H7 (cell line): ENCODE results near the gene ATP2B3. TPM values are rescaled to one million over a fixed set of nuclear protein-coding genes. Genes with fewer than 3 reads are reported as not detected.

ENCODE experiments used
- DNase-seq: peaks from one replicate; pipeline ENCODE4 v3.0.0; 2012
- H3K27me3 ChIP-seq: 2 replicates; pipeline ENCODE4 v1.6.0; 2011; ENCODE audit warnings: mild to moderate bottlenecking, low read length; ENCODE audit not compliant: control insufficient read depth, insufficient read depth
- H3K36me3 ChIP-seq: replicated peaks from 2 replicates; pipeline ENCODE4 v1.5.1; 2011; ENCODE audit warnings: low read length; ENCODE audit not compliant: control insufficient read depth, insufficient read depth
- H3K4me3 ChIP-seq: 2 replicates; pipeline ENCODE4 v1.5.1; 2011; ENCODE audit warnings: low read depth, mild to moderate bottlenecking, control low read depth, low read length, moderate library complexity; ENCODE audit not compliant: insufficient read depth
- total RNA-seq: library from RNA; depleted of rRNA; stranded (reverse); fragments of >200 nt; shearing (Covaris generic); gene quantifications from 2 replicates; pipeline ENCODE4 v1.2.3, GENCODE V29; 2014; rRNA removed

Gene ATP2B3
- total RNA-seq = not detected in 2 replicates

DNA sequence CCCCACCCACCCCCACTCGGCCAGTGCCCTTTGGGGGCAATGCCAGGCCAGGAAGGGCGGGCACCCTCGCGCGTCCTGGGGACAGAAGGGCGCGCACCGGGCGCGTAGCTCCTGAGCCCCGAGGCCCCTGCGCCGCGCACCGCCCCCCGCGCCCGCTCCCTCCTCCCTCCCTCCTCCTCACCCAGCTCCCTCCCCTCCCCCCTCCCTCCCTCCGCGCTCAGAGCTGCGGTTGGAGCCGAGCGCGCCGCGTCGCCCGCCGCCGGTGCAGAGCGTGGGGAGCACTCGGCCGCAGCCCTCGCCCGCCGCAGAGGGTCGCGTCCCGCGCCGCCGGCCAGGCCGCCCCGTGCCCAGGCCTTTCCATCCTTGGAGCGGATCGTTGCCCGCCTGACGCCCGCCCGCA is at the start of gene ATP2B3:
Gene ATP2B3, plus strand, starts transcription at position 220 of the 400 bp plus-strand sequence. CDS start 18,606 bp downstream, outside the sequence.
- H3K36me3 ChIP-seq = no peaks in the 10 kb centered on the region
- peaks cover 28% of the 10 kb centered on the region for H3K27me3 ChIP-seq
- peak within 1 kb of the TSS; percentile 25; the same call in 1 of the 2 replicates for H3K4me3 ChIP-seq
- DNase-seq = peak; percentile 88

DNA sequence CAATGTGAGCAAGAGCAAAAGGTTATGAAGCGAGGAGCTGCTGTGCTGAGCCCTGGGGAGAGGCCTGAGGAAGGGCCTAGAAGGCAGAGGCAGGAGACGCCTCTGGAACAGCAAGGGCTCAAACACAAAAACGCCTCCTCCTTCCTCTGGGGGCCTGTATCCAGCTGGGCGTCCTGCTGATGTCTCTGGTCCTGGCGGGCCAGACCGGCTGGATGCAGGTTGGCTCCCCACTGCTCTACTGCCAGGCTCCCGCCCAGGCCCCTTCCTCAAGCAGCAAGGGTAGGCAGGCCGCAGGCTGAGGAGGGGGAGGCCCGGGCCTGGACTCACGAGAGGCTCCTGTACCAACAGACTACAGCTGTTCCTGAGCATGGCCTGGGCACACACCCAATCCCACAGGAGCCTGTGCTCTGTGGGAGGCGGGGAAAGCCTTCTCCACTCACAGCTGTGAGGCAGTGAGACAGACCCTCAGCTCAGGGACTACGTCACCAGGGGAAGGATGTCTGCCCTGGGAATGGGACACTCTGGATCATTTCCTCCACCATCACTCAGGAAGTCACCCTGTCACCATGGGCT is 49.3 kb upstream of the ATP2B3 start:
- Histone ChIP-seq H3K36me3 (no peaks in the 10 kb centered on the region; the same call in 1 of the 2 replicates), H3K4me3 (no peak overlapping the region), H3K27me3 (no peaks in the 10 kb centered on the region)
- no peak for DNase-seq

DNA sequence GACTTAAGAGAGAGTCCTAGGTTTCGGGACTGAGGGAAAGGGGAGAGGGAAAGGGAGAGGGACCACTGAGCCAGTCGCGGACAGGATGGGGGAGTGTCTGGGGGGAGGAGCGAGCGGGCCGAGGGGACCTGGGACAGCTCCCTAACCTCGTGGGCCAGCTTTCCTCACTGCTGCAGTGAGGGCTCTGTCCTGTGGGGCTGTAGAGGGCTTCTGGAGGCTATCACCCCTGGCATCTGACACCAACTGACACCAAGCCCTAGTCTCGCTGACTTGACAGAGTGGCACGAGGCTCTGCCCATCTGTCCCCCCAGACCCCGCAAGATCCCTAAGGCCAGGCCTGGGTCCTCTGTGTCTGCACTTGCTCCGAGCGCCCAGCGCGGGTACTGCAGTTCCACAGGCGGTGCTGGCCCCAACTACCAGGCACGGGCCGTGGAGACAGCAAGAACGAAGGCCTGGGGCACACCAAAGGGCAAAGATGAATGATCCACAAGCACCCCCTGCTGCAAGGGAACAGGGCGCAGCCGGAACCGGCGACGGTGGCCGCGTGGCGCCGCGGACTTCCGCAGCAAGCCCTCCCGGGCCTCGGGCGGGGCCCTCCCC is 47.5 kb upstream of the ATP2B3 start:
- Histone ChIP-seq H3K27me3 (peaks cover 7% of the 10 kb centered on the region), H3K36me3 (no peaks in the 10 kb centered on the region; the same call in 1 of the 2 replicates), H3K4me3 (peak overlapping the region; percentile 77)
- peak; percentile 82 for DNase-seq

DNA sequence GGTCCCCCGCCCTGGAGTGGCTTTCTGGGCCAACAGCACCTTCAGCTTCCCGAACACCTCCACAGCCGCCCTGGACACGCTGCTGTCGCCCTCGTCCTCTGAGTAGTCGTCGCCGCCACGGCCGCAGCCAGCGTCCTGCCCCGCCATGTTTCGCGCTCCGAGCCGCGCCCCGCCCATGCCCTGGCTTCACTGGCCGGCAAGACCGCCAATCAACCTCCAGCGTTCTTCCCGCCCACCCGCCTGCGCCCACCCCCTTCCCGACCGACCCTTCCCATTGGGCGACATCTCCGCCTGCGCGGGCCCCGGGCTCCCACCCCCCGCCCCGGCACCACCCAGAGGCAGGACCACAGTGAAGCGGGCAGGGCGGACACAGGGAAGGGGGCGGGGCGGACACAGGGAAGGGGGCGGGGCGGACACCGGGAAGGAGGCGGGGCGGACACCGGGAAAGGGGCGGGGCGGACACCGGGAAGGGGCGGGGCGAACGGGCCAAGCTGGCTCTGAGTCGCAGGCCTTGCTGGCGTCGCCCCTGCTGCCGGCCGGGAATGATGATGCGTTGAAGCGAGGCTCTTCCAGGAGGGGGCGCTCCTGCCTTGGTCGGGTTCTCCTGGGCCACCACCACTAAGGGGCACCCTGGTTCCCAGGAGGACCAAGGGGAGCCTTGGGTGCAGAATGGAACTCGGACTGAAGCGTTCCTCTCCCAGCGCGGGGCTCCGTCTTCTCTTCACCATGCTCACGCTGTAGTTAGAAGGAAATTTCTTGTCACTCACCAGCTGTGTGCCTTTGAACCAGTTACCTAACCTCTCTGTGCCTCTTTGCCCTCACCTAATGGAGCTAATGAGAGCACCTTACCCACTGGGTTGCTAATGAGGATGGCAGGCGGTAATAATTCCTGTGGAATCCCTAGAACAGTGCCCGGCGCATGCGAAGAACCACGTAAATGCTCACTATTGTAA is 46.8 kb upstream of the ATP2B3 start, which contains the start of gene HAUS7:
Gene HAUS7, minus strand, starts transcription at position 166 of the 953 bp plus-strand sequence. Its CDS starts 19 bp downstream, at position 147.
- peak within 1 kb of the TSS; percentile 77 for H3K4me3 ChIP-seq
- peak; percentile 99 for DNase-seq
- no peaks in the 10 kb centered on the region; the same call in 1 of the 2 replicates for H3K36me3 ChIP-seq
- H3K27me3 ChIP-seq = peaks cover 13% of the 10 kb centered on the region

DNA sequence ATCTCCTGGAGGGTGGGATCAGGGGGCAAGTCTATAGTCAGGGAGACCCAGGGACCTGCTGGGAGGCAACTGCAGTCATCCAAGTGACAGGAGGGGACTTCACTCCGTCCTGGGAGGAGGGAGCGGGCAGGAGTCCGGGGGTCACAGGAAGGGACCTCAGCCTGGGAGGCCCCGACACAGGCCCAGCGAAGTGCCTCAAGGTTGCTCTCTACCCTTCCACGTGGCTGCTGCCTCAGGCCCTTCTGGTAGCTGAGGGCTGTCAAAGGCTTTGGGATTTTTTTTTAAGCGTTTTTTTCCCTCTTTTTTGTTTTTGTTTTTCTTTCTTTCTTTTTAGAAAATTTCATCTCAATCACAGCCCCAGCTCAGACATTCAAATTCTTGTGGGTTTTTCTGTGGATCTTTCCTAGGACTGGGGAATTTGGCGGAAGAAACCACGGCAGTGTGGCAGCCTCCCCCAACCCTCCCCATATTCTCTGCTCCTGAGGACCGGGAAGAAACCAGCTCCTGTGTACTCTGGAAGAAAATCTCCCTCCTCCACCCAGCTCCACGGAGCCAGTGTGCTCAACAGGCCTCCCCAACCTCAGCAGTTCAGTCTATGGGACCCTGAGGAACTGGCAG is 45.7 kb upstream of the ATP2B3 start:
- DNase-seq = no peak

DNA sequence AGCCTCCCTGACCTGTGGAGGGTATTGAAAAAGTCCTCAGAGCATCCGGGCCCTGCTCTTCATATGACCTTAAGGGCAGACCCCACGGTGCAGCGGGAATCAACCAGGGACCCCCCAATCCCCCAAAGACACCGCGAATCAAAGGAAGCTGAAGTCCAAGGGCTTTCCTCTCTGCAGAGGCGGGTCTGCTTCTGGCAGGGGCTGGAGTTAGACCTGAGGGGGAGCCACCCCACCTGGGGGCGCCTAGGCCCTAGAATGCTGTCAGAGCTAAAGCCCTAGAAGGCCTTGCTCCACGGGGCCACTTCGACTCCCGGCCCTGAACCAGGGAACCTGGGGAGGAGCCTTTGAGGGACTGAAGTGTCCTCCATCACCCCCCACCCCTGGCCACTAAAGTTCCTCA is 44.3 kb upstream of the ATP2B3 start:
- Histone ChIP-seq H3K27me3 (peaks cover 19% of the 10 kb centered on the region), H3K4me3 (no peak overlapping the region), H3K36me3 (no peaks in the 10 kb centered on the region)
- DNase-seq = no peak

More for the DNA sequence above, 45.7 kb upstream of the ATP2B3 start:
- no peaks in the 10 kb centered on the region; the same call in 1 of the 2 replicates for H3K36me3 ChIP-seq
- no peak overlapping the region for H3K4me3 ChIP-seq
- peaks cover 19% of the 10 kb centered on the region for H3K27me3 ChIP-seq

DNA sequence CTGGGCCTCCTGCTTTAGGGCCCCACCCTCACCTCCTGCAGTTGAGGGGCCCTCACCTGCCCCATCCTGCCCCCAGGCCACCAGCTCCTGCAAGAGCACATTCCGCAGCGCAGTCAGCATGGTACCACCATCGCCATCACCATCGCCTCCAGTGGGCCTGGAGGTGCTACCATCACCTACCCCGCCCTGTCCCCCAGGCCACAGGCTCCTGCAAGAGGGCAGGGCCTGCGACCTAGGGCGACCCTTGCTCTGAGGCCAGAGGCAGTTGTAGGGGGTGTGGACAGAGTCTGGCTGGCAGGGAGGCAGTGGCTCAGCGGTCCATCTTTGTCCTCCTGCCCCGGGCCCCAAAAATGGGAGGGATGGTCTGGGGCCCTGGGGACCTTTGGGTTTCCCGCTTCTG is 43.2 kb upstream of the ATP2B3 start:
- H3K27me3 ChIP-seq = peaks cover 19% of the 10 kb centered on the region
- no peaks in the 10 kb centered on the region for H3K36me3 ChIP-seq
- DNase-seq = no peak
- H3K4me3 ChIP-seq = no peak overlapping the region

DNA sequence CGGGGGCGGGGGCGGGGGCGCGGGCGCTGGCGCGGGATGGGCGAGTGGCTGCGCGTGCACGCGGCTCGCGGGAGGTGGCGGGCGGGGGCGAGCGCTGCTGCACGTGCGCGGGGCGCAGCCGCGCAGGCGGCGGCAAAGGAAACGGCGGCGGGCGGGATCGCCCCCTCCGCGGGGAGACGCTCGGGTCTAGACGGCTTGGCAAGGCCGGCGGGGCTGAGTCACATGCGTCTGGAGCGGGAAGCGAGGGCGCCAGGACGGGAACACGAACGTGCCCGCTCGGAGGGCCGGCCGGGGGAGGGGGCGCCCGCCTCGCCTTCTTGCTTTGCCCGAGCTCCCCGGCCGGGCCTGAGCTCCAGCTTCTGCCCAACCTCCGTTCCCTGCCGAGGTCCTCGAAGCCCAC is 42.7 kb upstream of the ATP2B3 start:
- H3K27me3 ChIP-seq = peaks cover 19% of the 10 kb centered on the region
- DNase-seq = peak; percentile 90
- no peaks in the 10 kb centered on the region for H3K36me3 ChIP-seq
- peak overlapping the region; percentile 3; the same call in 1 of the 2 replicates for H3K4me3 ChIP-seq

DNA sequence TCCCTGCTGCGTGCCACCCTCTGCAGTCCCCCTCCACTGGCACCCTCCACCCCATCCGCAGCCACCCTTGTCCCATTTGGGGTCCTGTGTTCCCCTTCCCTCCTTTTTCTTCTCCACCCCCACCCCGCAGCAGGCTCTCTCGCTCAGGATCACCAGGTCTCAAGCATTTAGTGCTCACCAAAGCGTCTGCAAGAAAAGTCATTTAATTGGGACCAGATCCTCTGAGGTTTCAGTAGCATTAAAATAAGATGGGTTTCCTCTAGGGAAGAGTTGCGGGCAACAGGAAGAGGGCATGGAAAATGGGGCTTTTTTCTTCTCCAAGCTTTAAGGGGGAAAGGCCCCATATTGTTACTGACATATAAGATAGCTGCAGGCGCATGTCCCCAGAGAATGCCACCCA is 42.2 kb upstream of the ATP2B3 start:
- Histone ChIP-seq H3K36me3 (no peaks in the 10 kb centered on the region), H3K27me3 (peaks cover 19% of the 10 kb centered on the region), H3K4me3 (no peak overlapping the region)
- no peak for DNase-seq

DNA sequence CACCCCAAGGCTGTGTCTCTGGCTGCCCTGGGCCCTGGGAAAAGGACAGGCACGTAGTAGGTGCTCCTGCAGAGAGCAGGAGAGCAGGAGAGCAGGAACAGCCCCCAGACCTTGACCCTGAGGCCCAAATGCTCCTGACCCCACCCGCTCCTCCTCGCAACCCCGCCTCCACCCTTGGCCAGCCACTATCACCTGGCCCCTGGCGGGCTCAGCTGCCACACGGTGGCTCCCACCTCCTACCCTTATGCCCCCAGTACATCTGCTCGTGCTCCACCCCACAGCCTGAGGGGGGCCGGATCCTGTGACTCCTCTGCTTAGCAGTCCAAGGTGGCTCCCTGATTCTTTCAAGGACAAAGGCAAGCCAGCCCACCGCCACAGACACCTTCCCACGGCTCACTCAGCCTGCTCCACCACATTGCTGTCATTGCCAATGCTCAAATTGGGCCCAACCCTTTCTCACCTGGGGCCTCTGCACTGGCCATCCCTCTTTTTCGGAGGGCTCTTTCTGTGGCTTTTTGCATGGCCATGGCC is 41.6 kb upstream of the ATP2B3 start:
- no peak overlapping the region for H3K4me3 ChIP-seq
- peaks cover 19% of the 10 kb centered on the region for H3K27me3 ChIP-seq
- no peaks in the 10 kb centered on the region for H3K36me3 ChIP-seq
- DNase-seq = no peak

DNA sequence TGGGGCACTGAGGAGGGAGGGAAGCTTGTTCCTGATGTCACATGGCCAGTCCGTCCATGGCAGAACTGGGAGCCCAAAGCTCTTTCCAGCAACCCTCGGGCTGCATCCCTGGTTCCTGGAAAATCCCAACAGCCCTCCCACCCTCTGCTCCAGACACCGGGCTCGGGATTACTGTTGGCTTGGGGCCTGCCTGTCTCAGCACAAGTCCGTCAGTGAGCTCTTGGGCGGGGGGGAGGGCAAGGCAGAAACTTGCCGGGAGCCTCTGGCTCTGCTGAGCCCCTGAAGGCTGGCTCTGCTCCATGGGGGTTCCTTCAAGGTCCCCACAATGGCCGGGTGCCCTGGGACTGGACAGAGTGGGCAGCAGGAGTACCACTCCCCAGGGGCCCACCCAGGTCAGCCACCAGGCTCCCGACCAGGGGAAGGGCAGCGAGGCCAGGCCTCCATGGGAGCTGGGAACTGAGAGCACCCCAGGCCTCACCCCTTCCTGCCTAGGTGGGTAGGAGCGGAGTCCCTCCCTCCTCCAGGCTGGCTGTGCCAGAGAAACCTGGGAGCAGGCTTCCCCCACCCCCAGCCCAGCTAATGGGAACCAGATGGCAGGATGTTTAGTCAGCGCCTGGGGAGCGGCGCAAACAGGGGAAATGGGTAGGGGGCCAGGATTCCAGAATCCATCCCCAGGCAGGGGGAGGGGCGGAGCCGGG is 40.6 kb upstream of the ATP2B3 start:
- Histone ChIP-seq H3K27me3 (peaks cover 19% of the 10 kb centered on the region), H3K4me3 (no peak overlapping the region), H3K36me3 (no peaks in the 10 kb centered on the region)
- DNase-seq = peak; percentile 78

DNA sequence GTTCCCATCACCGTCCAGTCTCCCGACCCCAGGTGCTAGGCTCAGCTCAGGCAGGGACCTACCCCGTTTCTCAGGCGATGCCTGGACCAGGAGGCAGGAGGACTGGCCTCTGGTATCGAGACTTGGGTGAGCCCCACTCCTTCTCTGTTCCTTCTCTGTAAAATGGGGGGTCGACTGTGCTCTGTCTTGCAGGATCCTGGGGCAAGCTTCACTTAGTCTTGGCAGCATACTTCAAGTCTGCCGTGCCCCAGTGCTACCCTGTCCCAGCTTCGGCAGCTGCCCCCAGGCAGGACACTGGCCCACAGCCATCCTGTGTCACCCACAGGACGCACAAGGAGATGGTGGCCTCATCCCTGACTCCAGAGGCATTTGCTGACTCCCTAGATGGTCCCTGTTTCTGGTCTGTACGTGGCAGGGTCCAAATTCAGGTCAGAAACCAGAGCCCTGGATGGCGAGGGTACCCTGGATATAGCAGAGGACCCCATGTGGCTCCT is 40.0 kb upstream of the ATP2B3 start:
- DNase-seq = no peak
- Histone ChIP-seq H3K4me3 (no peak overlapping the region), H3K36me3 (no peaks in the 10 kb centered on the region), H3K27me3 (peaks cover 19% of the 10 kb centered on the region)

DNA sequence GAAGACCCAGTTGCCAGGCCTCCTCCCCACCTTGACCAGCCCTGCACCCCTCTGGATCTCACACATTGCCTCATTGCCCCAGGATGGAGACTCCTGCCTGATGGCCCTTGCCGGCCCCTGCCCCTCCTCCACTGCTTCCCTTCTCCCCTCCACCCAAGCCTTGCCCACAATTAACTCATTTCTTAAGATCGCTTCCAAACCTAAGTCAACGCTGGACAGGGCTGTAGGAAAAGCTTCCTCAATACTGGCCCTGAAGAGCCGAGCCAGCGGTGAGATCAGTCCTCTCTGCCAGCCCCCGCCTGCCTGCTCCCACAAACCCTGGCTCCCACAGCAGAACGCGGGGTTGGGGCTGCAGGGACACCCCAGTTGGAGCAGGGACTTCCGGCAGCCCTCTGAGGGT is 39.5 kb upstream of the ATP2B3 start:
- Histone ChIP-seq H3K4me3 (no peak overlapping the region), H3K27me3 (peaks cover 19% of the 10 kb centered on the region), H3K36me3 (no peaks in the 10 kb centered on the region)
- DNase-seq = no peak
